22Rv1 (cell line): ENCODE measurements around the gene RAB3IL1.

Experiments used
- H3K27ac ChIP-seq: fragments of 450-650 bp; 2 replicates; pipeline ENCODE4 v1.5.1; 2017
- ZFX ChIP-seq: fragments of 450-650 bp; IDR thresholded peaks from 2 replicates; pipeline ENCODE4 v1.6.1; 2017; ENCODE audit warnings: antibody characterized with exemption, borderline replicate concordance
- TF ChIP-seq, protein P1 (sequence below): fragments of 450-650 bp; IDR thresholded peaks from 2 replicates; pipeline ENCODE4 v1.5.1; 2017; ENCODE audit warnings: mild to moderate bottlenecking

RAB3IL1 gene

DNA sequence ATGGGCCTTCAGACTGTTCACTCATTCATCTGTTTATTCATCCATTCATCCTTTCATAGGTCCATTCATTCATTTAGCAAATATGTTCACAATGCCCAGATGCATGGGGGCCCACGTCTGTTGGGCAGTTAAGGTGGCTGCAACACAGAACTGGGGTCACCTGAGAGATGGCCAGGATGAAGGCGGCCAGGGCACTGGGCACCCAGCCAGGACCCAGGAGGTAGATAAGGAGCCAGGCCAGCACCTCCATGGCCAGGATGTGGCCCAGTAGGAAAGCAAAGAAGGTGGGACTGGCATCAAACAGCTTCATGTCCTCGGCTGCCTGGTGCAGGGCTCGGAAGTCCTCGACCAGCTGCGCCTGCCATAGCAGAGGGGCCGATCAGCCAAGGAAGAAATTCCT is 38.2 kb downstream of the RAB3IL1 start:
- TF ChIP-seq, protein P1, sequence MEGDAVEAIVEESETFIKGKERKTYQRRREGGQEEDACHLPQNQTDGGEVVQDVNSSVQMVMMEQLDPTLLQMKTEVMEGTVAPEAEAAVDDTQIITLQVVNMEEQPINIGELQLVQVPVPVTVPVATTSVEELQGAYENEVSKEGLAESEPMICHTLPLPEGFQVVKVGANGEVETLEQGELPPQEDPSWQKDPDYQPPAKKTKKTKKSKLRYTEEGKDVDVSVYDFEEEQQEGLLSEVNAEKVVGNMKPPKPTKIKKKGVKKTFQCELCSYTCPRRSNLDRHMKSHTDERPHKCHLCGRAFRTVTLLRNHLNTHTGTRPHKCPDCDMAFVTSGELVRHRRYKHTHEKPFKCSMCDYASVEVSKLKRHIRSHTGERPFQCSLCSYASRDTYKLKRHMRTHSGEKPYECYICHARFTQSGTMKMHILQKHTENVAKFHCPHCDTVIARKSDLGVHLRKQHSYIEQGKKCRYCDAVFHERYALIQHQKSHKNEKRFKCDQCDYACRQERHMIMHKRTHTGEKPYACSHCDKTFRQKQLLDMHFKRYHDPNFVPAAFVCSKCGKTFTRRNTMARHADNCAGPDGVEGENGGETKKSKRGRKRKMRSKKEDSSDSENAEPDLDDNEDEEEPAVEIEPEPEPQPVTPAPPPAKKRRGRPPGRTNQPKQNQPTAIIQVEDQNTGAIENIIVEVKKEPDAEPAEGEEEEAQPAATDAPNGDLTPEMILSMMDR, result no peak
- TF ChIP-seq ZFX, result no peak
- no peak overlapping the region for H3K27ac ChIP-seq

DNA sequence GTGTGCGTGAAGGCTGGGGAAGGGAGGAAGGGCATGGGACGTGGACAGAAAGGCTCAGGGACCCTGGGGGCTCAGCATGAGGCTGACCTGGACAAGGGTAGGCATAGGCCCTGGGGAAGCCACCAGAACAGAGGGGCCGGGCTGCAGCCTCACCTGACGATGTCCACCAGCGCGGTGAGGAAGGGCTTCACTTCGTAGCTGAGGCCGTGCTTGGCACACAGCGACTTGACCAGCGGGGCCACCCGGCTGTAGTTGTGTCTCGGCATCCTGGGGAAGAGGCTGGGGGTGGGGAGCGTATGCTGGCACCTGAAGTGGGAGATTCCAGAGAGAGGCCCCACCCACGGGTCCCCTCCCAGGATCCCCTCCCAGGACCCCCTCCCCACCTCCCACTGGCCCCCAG is 41.7 kb downstream of the RAB3IL1 start:
- H3K27ac ChIP-seq, result no peak overlapping the region
- TF ChIP-seq ZFX, result no peak
- TF ChIP-seq, protein P1, result no peak

DNA sequence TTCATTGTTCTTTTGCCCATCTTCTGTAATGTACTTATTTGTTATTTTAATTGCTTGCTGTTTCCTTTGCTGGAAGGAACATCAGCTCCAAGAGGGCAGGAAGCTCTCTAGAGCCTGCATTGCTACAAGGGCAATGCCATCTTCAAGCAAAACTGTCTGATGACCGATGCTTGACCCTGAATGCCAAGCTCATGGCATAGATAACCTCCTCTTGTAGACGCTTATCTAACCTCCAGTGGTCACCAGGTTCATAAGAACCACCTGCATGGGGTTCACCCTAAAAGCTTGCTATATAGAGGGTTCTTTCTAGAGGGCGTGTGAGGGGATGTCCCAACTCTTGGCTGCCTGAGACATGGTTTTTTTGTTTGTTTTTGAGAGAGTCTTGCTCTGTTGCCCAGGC is 42.5 kb downstream of the RAB3IL1 start:
- H3K27ac ChIP-seq, result no peak overlapping the region
- TF ChIP-seq ZFX, result no peak
- TF ChIP-seq, protein P1, result no peak

DNA sequence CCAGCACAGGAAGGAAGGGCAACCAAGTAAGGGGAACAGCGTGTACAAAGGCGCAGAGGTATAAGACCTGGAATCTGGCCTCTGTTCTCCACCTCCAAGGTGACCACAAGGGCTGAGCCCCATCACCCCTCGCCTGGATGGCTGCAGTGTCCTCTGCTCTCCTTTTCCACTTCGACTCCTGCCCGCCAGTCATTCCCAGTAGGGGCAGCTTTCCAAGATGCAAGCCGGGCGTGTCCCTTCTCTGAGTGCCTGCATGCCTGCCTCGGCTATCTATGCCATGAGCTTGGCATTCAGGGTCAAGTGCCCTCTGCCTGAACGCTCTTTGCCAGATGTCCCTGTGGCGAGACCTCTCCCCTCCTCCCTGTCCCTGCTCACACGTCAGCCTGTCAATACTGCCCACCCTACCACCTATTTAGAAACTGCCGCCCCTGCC is 43.0 kb downstream of the RAB3IL1 start:
- TF ChIP-seq, protein P1, result no peak
- TF ChIP-seq ZFX, result no peak
- no peak overlapping the region for H3K27ac ChIP-seq

DNA sequence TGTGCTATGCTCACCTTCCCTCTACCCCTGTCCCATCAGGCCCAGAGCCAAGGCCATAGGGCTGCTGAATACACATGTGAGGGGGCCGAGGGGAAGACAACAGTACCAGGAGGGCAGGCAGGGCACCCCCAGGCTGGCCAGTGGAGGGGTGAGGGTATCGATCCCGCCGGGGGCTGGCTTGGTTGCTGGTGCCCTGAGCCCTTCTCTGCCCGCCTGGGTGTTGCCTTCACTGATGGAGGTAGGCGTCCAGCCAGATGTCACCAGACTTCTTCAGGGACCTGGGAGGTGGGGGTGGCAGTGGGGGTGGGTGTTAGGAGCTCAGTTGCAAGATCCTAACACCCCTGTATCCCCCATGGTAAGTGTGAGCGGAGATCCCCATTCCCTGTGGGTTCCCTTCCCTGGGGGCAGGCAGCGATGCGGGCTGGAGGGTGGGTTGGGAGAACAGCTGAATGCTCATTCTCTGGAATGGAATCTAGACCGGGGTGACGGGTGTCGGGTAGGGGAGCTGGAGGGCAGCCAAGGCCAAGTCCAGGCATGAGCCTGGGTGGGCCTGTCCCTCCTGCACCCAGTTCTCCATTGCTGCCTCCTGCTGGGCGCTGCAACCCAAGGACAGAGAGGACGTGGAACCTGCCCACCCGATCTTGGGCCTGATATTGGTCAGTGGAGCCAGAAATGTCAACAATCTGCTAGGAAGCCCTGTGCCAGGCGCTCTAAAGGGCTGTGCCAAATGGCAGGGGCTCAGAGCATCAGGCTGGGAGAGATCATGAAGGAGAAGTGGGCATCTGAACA is 43.6 kb downstream of the RAB3IL1 start:
- TF ChIP-seq ZFX, result no peak
- TF ChIP-seq, protein P1, result no peak
- no peak overlapping the region for H3K27ac ChIP-seq

DNA sequence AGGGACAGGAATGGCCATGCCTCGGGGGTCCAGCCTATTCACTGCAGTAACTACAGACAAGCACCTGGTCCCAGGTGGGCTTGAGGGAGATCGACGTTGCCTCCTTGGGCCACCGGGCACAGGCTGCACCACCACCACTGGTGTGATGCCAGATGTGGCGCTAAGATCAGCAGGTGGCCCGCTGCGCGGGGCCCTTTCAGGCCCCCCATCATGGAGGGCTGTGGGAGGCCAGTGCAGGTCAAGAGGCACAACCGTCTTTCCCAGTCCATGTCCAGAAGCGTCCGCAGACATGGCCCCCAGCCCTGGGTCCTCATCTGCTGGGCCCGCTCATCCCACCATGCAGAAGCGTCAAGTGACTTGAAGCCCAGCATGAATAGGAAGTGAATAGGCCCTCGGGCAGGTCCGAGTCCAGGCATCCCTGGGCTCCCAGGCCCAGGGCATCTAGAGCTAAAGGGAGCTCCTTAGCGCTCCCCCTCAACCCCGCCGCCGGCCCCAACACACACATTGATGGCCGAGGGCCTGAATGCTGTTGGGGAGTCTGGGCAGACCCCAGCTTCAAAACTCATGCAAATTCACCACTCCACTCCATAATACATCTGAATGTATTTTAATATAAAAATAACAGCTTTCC is 44.3 kb downstream of the RAB3IL1 start:
- TF ChIP-seq, protein P1, result no peak
- TF ChIP-seq ZFX, result no peak

DNA sequence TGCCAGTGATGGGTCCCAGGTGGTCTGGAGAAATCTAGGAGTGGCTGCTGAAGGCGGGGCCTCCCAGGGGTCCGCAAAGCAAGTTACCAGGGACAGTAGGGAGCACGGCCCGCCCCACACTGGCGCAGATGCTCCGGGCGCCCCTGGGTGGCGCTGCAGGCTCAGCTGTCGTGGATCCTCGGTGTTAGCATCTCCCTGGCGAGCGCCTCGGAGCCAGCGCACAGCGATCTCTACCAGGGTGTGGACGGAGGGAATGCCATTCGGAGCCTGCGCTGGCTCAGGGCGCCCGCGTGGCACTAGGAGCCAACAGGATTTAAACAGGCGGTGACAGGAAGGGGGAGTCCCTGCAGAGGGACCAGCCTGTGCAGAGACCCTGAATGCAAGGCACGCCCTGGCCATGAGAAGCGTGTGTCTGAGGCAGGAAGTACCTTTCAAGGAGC is 46.2 kb downstream of the RAB3IL1 start:
- TF ChIP-seq, protein P1, result peak; percentile 93
- no peak for TF ChIP-seq ZFX
- no peak overlapping the region for H3K27ac ChIP-seq

More for the DNA sequence above, 44.3 kb downstream of the RAB3IL1 start:
- no peak overlapping the region for H3K27ac ChIP-seq
